B cell (primary cell): ENCODE measurements around the gene EIF3K. TPM values are rescaled to one million over a fixed set of nuclear protein-coding genes. Genes with fewer than 3 reads are reported as not detected.
"Not testable (repeated sequence)": the region's sequence is repeated elsewhere in the genome, so short reads cannot be mapped to it uniquely, and the experiment has no call there.

ENCODE experiments used
- ATAC-seq: fragments of 200-7000 bp; cut with Tn5 transposase; one replicate; pipeline ENCODE4 v1.10.0; 2021; ENCODE audit warnings: low read depth, mild to moderate bottlenecking, moderate number of reproducible peaks, moderate library complexity
- CTCF ChIA-PET: fragments of 350-600 bp; sonication (Branson Sonifier 250); formaldehyde crosslinking; loops from one replicate; lab custom pipeline; 2021; ENCODE audit warnings: antibody characterized with exemption, inconsistent platforms; lab: Charles Lee
- POLR2A ChIA-PET: fragments of 350-600 bp; sonication (Branson Sonifier 250); formaldehyde crosslinking; loops from one replicate; lab custom pipeline; 2021; ENCODE audit warnings: antibody characterized with exemption; lab: Charles Lee
- DNase-seq: peaks from one replicate; pipeline ENCODE4 v3.0.0; 2013
- H2AFZ ChIP-seq: 2 replicates; pipeline ENCODE4 v1.6.1; 2012; ENCODE audit warnings: mild to moderate bottlenecking, low read depth, low read length; ENCODE audit not compliant: insufficient read depth, poor library complexity, severe bottlenecking
- H3K27ac ChIP-seq, 2 donors: 1 replicate in 1 of 2; 2 replicates in 1 of 2; pipeline ENCODE4 v1.5.1; 2012 to 2013; ENCODE audit warnings: low read length in 2 of 2, mild to moderate bottlenecking in 2 of 2, moderate library complexity in 1 of 2
- H3K27me3 ChIP-seq, 4 experiments: fragments of 200-600 bp in 1 of 4; sonication (generic) in 1 of 4; replicated peaks in 1 of 4; 1 replicate in 2 of 4; 2 replicates in 2 of 4; pipeline versions ENCODE4 v1.6.1 to v1.7.0; 2013 to 2016; ENCODE audit warnings: low read length in 3 of 4, mild to moderate bottlenecking in 2 of 4, mixed read lengths in 1 of 4, moderate library complexity in 1 of 4; ENCODE audit not compliant: insufficient read depth in 4 of 4, control insufficient read depth in 3 of 4; ENCODE audit errors: control extremely low read depth in 1 of 4
- H3K36me3 ChIP-seq, 2 experiments: replicated peaks in 1 of 2; 1 replicate in 1 of 2; 2 replicates in 1 of 2; pipeline versions ENCODE4 v1.6.1 to v1.7.1; 2013; ENCODE audit warnings: low read length in 1 of 2; ENCODE audit not compliant: insufficient read depth in 2 of 2, control insufficient read depth in 1 of 2; ENCODE audit errors: control extremely low read depth in 1 of 2, extremely low read depth in 1 of 2
- H3K4me1 ChIP-seq, 2 donors: fragments of 200-600 bp in 1 of 2; sonication (generic) in 1 of 2; 1 replicate in 1 of 2; 2 replicates in 1 of 2; pipeline versions ENCODE4 v1.5.1 to v1.6.1; 2013 to 2017; ENCODE audit warnings: low read length in 2 of 2; ENCODE audit not compliant: control insufficient read depth in 2 of 2, insufficient read depth in 2 of 2
- H3K4me2 ChIP-seq: replicated peaks from 2 replicates; pipeline ENCODE3; 2012; ENCODE audit warnings: mild to moderate bottlenecking, low read depth, low read length; ENCODE audit not compliant: poor library complexity, severe bottlenecking
- H3K4me3 ChIP-seq, 5 experiments: fragments of 200-600 bp in 1 of 5; sonication (generic) in 1 of 5; 1 replicate in 3 of 5; 2 replicates in 2 of 5; pipeline versions ENCODE4 v1.5.1 to v1.7.0; 2011 to 2016; ENCODE audit warnings: low read length in 4 of 5, mild to moderate bottlenecking in 4 of 5, low read depth in 2 of 5, control low read depth in 1 of 5, moderate library complexity in 1 of 5; ENCODE audit not compliant: insufficient read depth in 1 of 5; ENCODE audit errors: control extremely low read depth in 1 of 5, extremely low read depth in 1 of 5
- H3K79me2 ChIP-seq: fragments of 200-600 bp; sonication (generic); one replicate; pipeline ENCODE4 v1.6.0; 2016; ENCODE audit warnings: low read length; ENCODE audit not compliant: control insufficient read depth, insufficient read depth
- H3K9ac ChIP-seq: fragments of 200-600 bp; sonication (generic); 2 replicates; pipeline ENCODE4 v1.6.1; 2017; ENCODE audit warnings: mild to moderate bottlenecking, low read length, moderate library complexity
- H3K9me3 ChIP-seq, 3 donors: one replicate each; pipeline versions ENCODE4 v1.6.1 to v1.7.1; 2013; ENCODE audit warnings: low read length in 2 of 3; ENCODE audit not compliant: control insufficient read depth in 2 of 3, insufficient read depth in 1 of 3; ENCODE audit errors: control extremely low read depth in 1 of 3
- H4K20me1 ChIP-seq: 2 replicates; pipeline ENCODE4 v1.6.0; 2012; ENCODE audit warnings: mild to moderate bottlenecking, low read length; ENCODE audit not compliant: insufficient read depth, control insufficient read depth, poor library complexity, severe bottlenecking
- H3K27ac Mint-ChIP-seq: one replicate; pipeline ENCODE4 v1.8.0; 2021; ENCODE audit warnings: mixed read lengths
- H3K27me3 Mint-ChIP-seq: one replicate; pipeline ENCODE4 v1.8.0; 2021; ENCODE audit warnings: mixed read lengths
- H3K4me1 Mint-ChIP-seq: one replicate; pipeline ENCODE4 v1.8.0; 2021; ENCODE audit warnings: mixed read lengths
- H3K4me3 Mint-ChIP-seq: one replicate; pipeline ENCODE4 v1.8.0; 2021; ENCODE audit warnings: mixed read lengths
- H3K9me3 Mint-ChIP-seq: one replicate; pipeline ENCODE4 v1.8.0; 2022; ENCODE audit warnings: mixed read lengths; ENCODE audit not compliant: insufficient read depth
- CTCF ChIP-seq: fragments of 200-600 bp; IDR thresholded peaks from one replicate; pipeline ENCODE4 v1.8.0; 2022; ENCODE audit warnings: antibody characterized with exemption, mild to moderate bottlenecking
- EZH2 ChIP-seq: IDR thresholded peaks from 2 replicates; pipeline ENCODE4 v1.6.1; 2012; ENCODE audit warnings: borderline replicate concordance, low read depth, mild to moderate bottlenecking, moderate library complexity, low read length; ENCODE audit not compliant: insufficient read depth, poor library complexity, severe bottlenecking
- WGBS: methylation state at CpG from one replicate; pipeline ENCODE4 v1.1.5; 2013; ENCODE audit warnings: missing lambda C conversion rate; ENCODE audit not compliant: insufficient coverage; 5-methylcytosine and 5-hydroxymethylcytosine counted together
- intact Hi-C: fragments of 100-400 bp; cut with micrococcal nuclease; formaldehyde crosslinking; loops from one replicate; pipeline ENCODE4 v1.10.0; 2022
- polyA plus RNA-seq: library from polyadenylated mRNA; depleted of rRNA; stranded (reverse); fragments of >200 nt; gene quantifications from 2 replicates; pipeline ENCODE4 v1.2.3, GENCODE V29; 2012
- total RNA-seq, 2 donors: library from RNA; stranded (reverse); fragments of 120-200 nt in 1 of 2; gene quantifications; 1 replicate in 1 of 2; 2 replicates in 1 of 2; pipeline versions ENCODE4 v1.2.3 to v1.2.4, GENCODE V29; 2013 to 2022

Gene EIF3K
- total and polyA plus RNA-seq, 2 donors (not counting 1 experiment from before 2014, with no cell fraction given), result 284 to 773 TPM

DNA sequence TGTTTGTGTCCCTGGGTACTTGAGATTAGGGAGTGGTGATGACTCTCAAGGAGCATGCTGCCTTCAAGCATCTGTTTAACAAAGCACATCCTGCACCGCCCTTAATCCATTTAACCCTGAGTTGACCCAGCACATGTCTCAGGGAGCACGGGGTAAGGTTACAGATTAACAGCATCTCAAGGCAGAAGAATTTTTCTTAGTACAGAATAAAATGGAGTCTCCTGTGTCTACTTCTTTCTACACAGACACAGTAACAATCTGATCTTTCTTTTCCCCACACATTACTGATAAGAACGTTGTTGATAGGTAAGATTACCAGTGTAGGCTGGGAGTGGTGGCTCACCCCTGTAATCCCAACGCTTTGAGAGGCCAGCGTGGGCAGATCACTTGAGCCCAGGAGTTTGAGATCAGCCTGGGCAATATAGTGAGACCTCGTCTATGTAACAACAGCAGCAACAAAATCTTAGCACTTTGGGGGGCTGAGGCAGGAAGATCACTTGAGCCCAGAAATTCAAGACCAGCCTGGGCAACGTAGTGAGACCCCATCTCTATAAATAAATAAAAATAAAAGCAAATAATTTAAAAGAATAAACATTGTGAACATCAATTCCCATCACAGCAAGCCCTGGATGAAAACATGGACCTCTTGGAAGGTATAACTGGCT is 13.0 kb downstream of the EIF3K start:
- H3K9me3 Mint-ChIP-seq, H3K27me3 Mint-ChIP-seq, H3K27me3 ChIP-seq, ATAC-seq, H3K4me2 ChIP-seq, DNase-seq, H2AFZ ChIP-seq, H4K20me1 ChIP-seq, H3K4me3 ChIP-seq, H3K79me2 ChIP-seq, H3K9me3 ChIP-seq, POLR2A ChIA-PET, H3K4me3 Mint-ChIP-seq, H3K9ac ChIP-seq, H3K27ac Mint-ChIP-seq, H3K27ac ChIP-seq: not testable (repeated sequence)
- WGBS, result 100% methylated on average over 2 of the region's 7 CpGs
- H3K4me1 ChIP-seq, result peaks cover 14 to 17% of the 10 kb centered on the region in 2 donors
- intact Hi-C loops, result loop anchor here (5.0 to 10.0 kb wide), 2 partner anchors 53 to 75 kb away; no protein-coding TSS in a partner anchor
- CTCF ChIA-PET, result interaction anchor here (5.7 kb wide), 1 partner anchor 86 kb away, joined by 102 read pairs; no protein-coding TSS in a partner anchor
- H3K4me1 Mint-ChIP-seq, result peaks cover 16% of the 10 kb centered on the region
- H3K36me3 ChIP-seq, result peaks cover 2 to 57% of the 10 kb centered on the region in 2 experiments

DNA sequence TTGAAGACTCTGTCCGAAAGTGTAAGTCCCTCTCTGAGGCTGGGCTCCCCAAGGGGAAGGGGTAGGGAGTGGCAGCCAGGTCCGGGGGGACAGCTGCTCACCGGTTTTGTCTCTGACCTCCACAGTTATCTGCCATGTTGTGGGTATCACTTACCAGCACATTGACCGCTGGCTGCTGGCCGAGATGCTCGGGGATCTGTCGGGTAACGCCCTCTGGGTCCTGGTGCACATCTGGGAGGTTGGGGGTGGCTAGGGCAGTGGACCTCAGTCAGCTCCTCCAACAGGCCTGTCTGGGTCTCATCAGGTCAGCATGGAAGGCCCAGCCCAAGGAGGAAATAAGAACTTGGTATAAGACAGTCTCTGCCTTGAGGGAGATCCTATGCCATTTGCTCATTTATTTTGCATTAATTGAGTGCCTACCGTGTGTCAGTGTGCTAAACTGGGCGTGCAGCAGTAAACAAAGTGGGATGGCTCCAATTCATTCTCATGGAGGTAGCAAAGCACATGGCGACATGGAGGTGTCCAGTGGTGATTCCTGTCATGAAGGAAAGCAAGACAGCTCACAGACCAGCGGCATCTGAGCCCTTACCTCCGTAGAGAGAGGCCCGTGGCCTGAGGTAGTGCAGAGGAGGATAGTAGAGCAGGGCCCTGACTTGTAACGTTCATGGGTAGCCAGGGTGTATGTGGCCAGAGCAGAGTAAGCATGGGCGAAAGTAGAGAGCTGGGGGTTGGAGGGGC is 13.7 kb downstream of the EIF3K start:
- Histone ChIP-seq H3K79me2 (peaks cover 5% of the 10 kb centered on the region), H3K27me3 (no peaks in the 10 kb centered on the region), H3K9me3 (no peaks in the 10 kb centered on the region), H3K9ac (no peak overlapping the region), H2AFZ (no peak overlapping the region), H3K36me3 (peaks cover 2 to 57% of the 10 kb centered on the region in 2 experiments), H3K27ac (no peak overlapping the region), H4K20me1 (peaks cover 12% of the 10 kb centered on the region), H3K4me2 (no peak overlapping the region), H3K4me3 (no peak overlapping the region), H3K4me1 (peaks cover 18 to 23% of the 10 kb centered on the region in 2 donors)
- Mint-ChIP-seq H3K4me3 (no peak overlapping the region), H3K27me3 (no peaks in the 10 kb centered on the region), H3K27ac (no peak overlapping the region), H3K4me1 (peaks cover 21% of the 10 kb centered on the region), H3K9me3 (no peaks in the 10 kb centered on the region)
- WGBS, result over 99% methylated on average over 16 of the region's 16 CpGs
- DNase-seq, result no peak
- intact Hi-C loops, result loop anchor here (5.0 to 10.0 kb wide), 2 partner anchors 52 to 75 kb away; no protein-coding TSS in a partner anchor
- TF ChIP-seq EZH2 (no peak), CTCF (no peak)
- ChIA-PET POLR2A (no interaction called here), CTCF (interaction anchor here (1.9 to 5.7 kb wide), 6 partner anchors 76 to 228 kb away, joined by 4 to 102 read pairs (median 20); partner anchors contain the start of gene FAM98C)
- ATAC-seq, result no peak
